ENCODE results near the gene UBASH3A.

The UBASH3A gene

DNA sequence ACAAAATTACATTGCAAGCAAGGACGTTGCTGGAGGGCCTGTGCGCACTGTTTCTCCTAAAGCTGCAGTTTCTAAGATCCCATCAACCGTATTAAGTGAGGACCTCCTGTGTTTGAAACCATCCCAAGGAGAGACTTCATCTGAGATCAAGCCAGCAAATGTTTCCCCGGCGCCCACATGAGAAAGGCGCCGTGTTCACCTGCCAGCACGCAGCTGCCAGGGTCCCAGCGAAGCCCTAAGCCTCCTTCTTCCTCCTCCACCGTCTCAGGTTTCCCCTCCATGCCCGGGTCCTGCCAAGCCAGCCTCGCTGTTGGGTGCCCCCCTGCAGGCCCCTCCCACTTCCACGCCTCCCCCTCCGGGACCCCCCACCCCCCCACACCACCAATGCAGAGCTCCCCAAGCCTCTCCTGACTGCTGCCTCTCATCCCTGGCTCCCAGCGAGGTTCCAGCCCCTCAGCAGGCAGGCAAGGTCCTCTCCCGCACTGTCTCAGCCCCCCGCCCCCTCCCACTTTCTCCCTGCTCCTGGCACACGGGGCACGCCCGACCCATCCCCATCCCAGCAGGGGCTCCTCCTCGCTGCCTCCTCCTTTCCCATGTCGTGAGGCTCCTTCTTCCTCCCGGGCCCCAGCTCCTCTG is 28.7 kb upstream of the UBASH3A start:
- H3K9me3 ChIP-seq (ENCODE audit: control insufficient read depth, insufficient read depth, low read length) = no peaks in the 10 kb centered on the region
- H3K9ac ChIP-seq (ENCODE audit: low read depth, low read length) = no peak overlapping the region
- H3K4me1 ChIP-seq (ENCODE audit: control insufficient read depth, insufficient read depth, low read length) = no peaks in the 10 kb centered on the region
- H3K36me3 ChIP-seq (ENCODE audit: control insufficient read depth, insufficient read depth, low read length) = no peaks in the 10 kb centered on the region
- H3K27ac ChIP-seq (ENCODE audit: low read depth, low read length) = no peak overlapping the region
- no peak overlapping the region for H3K4me3 ChIP-seq (ENCODE audit: low read depth, low read length)
- H3K27me3 ChIP-seq (ENCODE audit: control insufficient read depth, insufficient read depth, low read length) = peaks cover 5% of the 10 kb centered on the region; the same call in 1 of the 2 replicates

DNA sequence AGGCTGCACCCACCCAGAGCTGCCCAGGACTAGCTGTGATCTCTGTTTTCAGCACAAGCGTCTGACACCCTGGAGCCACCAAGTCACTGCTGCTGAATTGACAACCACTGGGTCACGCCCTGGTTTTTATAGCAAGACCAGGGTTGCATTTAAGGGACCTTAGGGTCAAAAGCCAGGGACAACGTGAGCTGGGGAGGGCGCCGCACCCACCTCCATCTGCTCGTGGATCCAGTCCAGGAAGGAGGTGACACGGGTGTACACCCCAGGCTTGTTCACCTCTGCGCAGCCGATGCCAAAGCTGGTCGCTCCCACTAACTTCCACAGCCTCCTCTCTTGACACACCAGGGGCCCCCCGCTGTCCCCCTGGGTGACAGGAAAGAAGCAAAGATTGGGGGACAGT is 28.2 kb upstream of the UBASH3A start:
- Histone ChIP-seq H3K4me3 (ENCODE audit: low read depth, low read length) (no peak overlapping the region), H3K9ac (ENCODE audit: low read depth, low read length) (no peak overlapping the region), H3K4me1 (ENCODE audit: control insufficient read depth, insufficient read depth, low read length) (no peaks in the 10 kb centered on the region), H3K36me3 (ENCODE audit: control insufficient read depth, insufficient read depth, low read length) (no peaks in the 10 kb centered on the region), H3K27me3 (ENCODE audit: control insufficient read depth, insufficient read depth, low read length) (peaks cover 5% of the 10 kb centered on the region; the same call in 1 of the 2 replicates), H3K9me3 (ENCODE audit: control insufficient read depth, insufficient read depth, low read length) (no peaks in the 10 kb centered on the region), H3K27ac (ENCODE audit: low read depth, low read length) (no peak overlapping the region)

DNA sequence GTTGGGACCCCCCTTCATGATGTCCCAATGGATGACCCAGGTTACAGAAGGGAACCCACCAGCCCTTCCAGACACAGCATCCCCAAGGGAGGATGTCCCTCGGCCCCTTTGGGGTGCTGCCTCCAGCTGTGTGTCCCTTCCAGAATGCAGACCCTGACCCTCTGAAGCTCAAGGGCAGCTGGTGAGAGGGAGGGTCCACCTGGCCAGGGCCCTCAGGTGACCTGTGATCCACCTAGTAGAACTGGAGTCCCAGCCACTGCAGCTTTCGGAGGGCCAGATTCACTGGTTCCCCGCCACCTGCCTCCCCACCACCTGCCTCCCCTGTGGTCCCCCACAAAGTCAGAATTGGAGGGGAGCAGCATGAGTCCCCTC is 27.8 kb upstream of the UBASH3A start:
- Histone ChIP-seq H3K4me1 (ENCODE audit: control insufficient read depth, insufficient read depth, low read length) (no peaks in the 10 kb centered on the region), H3K9me3 (ENCODE audit: control insufficient read depth, insufficient read depth, low read length) (no peaks in the 10 kb centered on the region), H3K9ac (ENCODE audit: low read depth, low read length) (no peak overlapping the region), H3K27me3 (ENCODE audit: control insufficient read depth, insufficient read depth, low read length) (peaks cover 5% of the 10 kb centered on the region; the same call in 1 of the 2 replicates), H3K36me3 (ENCODE audit: control insufficient read depth, insufficient read depth, low read length) (no peaks in the 10 kb centered on the region), H3K4me3 (ENCODE audit: low read depth, low read length) (no peak overlapping the region), H3K27ac (ENCODE audit: low read depth, low read length) (no peak overlapping the region)

DNA sequence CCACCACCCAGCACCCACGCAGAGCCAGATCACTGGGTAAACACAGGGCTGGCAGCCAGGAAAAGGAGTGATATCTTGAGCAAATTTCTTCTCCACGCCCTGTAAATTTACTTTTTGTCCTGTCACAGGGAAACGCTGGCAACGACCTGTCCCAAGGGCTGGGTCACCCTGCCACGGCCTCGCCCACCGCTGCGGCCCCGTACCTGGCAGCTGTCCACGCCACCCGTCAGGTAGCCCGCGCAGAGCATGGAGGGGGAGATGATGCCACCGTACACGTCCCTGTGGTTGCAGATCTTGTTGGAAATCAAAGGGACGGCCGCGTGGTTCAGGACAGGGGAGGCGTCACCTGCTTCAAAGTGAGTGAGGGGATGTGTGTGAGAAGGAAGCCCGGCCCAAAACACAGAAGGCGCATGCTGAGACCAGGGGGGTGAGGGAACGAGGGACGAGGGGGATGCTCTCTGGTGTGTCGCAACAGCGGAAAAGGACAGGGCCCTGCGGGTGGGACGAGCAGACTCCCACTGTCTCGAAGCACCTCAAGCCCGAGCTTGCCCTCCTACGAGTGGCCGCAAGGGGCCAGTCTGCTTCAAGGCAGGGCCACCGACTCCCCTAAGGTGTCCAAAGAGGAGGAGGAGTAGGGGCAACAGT is 27.2 kb upstream of the UBASH3A start:
- Histone ChIP-seq H3K4me1 (ENCODE audit: control insufficient read depth, insufficient read depth, low read length) (no peaks in the 10 kb centered on the region), H3K36me3 (ENCODE audit: control insufficient read depth, insufficient read depth, low read length) (no peaks in the 10 kb centered on the region), H3K27ac (ENCODE audit: low read depth, low read length) (no peak overlapping the region), H3K9me3 (ENCODE audit: control insufficient read depth, insufficient read depth, low read length) (no peaks in the 10 kb centered on the region), H3K9ac (ENCODE audit: low read depth, low read length) (no peak overlapping the region), H3K27me3 (ENCODE audit: control insufficient read depth, insufficient read depth, low read length) (peaks cover 5% of the 10 kb centered on the region; the same call in 1 of the 2 replicates), H3K4me3 (ENCODE audit: low read depth, low read length) (no peak overlapping the region)

DNA sequence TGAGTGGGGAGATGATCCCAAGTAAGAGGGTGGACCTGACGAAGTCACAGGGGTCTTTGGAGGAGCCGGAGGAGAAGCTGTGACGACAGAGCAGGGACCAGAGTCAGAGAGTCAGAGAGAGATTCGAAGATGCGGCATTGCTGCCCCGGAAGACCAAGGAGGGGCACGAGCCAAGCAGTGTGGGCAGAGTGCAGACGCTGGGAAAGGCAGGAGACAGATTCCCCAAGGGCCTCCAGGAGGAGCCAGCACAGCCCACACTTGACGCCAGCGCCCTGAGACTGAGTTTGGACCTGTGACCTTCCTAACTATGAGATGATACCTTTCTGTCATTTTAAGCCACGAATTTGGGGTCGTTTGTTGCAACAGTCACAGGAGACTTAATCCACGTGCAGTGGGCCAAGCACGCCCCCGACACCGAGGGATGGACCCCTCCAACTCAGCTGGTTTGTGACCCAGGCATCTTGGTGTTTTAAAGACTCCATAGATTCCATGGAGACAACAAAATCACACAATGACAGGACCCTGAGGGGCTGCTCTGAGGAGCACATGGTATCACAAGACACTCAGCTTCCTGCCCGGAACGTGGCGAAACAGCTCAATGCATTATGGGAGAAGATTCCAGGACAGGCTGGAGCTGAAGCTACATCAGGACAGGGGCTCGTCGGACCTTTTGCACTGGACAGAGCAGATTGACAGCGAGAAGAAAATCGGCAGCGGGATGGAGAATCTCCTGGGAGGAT is 26.3 kb upstream of the UBASH3A start:
- no peaks in the 10 kb centered on the region for H3K36me3 ChIP-seq (ENCODE audit: control insufficient read depth, insufficient read depth, low read length)
- no peak overlapping the region for H3K9ac ChIP-seq (ENCODE audit: low read depth, low read length)
- no peak overlapping the region for H3K4me3 ChIP-seq (ENCODE audit: low read depth, low read length)
- H3K4me1 ChIP-seq (ENCODE audit: control insufficient read depth, insufficient read depth, low read length) = no peaks in the 10 kb centered on the region
- no peak overlapping the region for H3K27ac ChIP-seq (ENCODE audit: low read depth, low read length)
- peaks cover 5% of the 10 kb centered on the region; the same call in 1 of the 2 replicates for H3K27me3 ChIP-seq (ENCODE audit: control insufficient read depth, insufficient read depth, low read length)
- 0 out of 2 replicates have a peak, but pooled peaks cover 4% of the 10 kb centered on the region for H3K9me3 ChIP-seq (ENCODE audit: control insufficient read depth, insufficient read depth, low read length)

DNA sequence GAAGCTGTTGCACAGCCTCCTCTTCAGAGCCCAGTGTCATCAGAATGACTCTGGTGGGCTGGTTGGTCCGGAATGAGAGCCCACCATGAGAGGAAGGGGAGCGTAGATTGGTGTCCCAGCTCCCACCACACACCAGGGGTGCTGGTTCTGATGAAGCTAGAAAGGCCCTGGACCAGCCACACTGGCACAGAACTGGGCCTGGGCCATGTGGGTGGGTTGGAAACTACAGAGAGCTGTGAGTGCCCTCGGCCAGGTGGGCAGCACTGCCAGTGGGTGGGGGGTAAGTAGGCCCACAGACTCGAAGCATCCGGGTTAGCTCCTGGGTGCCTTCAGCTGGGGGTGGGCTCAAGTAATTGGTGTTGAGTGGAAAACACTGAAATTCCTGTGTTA is 25.8 kb upstream of the UBASH3A start:
- Histone ChIP-seq H3K4me3 (ENCODE audit: low read depth, low read length) (no peak overlapping the region), H3K9ac (ENCODE audit: low read depth, low read length) (no peak overlapping the region), H3K36me3 (ENCODE audit: control insufficient read depth, insufficient read depth, low read length) (no peaks in the 10 kb centered on the region), H3K27ac (ENCODE audit: low read depth, low read length) (no peak overlapping the region), H3K4me1 (ENCODE audit: control insufficient read depth, insufficient read depth, low read length) (no peaks in the 10 kb centered on the region), H3K9me3 (ENCODE audit: control insufficient read depth, insufficient read depth, low read length) (0 out of 2 replicates have a peak, but pooled peaks cover 4% of the 10 kb centered on the region), H3K27me3 (ENCODE audit: control insufficient read depth, insufficient read depth, low read length) (peaks cover 5% of the 10 kb centered on the region; the same call in 1 of the 2 replicates)

DNA sequence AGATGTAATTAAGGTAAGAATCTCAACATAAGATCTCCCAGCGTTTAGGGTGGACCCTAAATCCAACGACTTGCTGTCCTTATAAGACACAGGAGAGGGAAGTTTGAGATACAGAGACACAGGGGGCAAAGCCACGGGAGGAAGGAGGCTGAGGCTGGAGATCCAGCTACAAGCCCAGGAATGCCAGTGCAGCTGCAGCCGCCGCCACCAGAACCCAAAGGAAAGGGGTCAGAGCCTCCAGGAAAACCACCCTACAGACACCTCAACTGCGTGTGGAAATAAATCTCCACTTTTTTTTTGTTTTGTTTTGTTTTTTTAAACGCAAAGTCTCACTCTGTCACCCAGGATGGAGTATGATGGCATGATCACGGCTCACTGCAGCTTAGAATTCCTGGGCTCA is 25.3 kb upstream of the UBASH3A start:
- Histone ChIP-seq H3K4me1 (ENCODE audit: control insufficient read depth, insufficient read depth, low read length) (no peaks in the 10 kb centered on the region), H3K9me3 (ENCODE audit: control insufficient read depth, insufficient read depth, low read length) (0 out of 2 replicates have a peak, but pooled peaks cover 4% of the 10 kb centered on the region), H3K27me3 (ENCODE audit: control insufficient read depth, insufficient read depth, low read length) (peaks cover 5% of the 10 kb centered on the region; the same call in 1 of the 2 replicates), H3K27ac (ENCODE audit: low read depth, low read length) (no peak overlapping the region), H3K36me3 (ENCODE audit: control insufficient read depth, insufficient read depth, low read length) (no peaks in the 10 kb centered on the region), H3K9ac (ENCODE audit: low read depth, low read length) (no peak overlapping the region), H3K4me3 (ENCODE audit: low read depth, low read length) (no peak overlapping the region)

DNA sequence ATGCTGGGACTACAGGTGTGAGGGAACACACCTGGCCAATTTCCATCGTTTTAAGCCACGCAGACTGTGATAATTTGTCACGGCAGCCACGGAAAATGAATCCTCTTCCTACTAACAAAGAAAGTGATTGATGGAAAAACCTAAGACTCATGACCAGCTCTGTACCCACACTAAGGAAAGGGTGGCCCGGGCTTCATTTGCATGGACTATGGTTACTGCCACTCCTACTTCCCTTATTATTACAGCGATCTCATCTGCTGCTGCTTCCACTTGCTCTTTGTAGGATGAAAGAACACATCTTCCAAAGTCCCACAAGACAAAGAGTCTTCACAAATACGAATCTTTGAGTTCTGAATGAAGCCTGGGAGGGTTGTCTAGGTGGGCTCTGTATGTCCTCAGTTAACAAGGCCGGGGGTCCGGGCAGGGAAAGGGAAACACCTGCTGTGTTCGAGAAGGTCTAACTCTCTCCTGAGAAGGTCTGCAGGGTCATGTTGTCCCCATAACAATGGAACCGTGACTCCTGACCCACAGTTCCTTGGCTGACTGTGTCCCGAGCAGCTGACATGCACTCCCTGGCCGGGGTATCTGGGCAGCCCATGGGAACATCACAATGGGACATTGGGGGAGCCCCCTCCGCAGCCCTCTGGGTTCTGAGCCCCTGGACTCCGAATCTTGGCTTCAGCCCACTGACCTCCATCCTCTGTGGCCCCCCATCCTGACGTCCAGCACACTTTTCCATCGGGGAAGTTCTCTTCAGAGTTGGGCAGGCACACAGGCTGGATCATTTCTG is 24.1 kb upstream of the UBASH3A start:
- H3K9me3 ChIP-seq (ENCODE audit: control insufficient read depth, insufficient read depth, low read length) = 0 out of 2 replicates have a peak, but pooled peaks cover 4% of the 10 kb centered on the region
- peaks cover under 1% of the 10 kb centered on the region; the same call in 1 of the 2 replicates for H3K27me3 ChIP-seq (ENCODE audit: control insufficient read depth, insufficient read depth, low read length)
- no peaks in the 10 kb centered on the region for H3K4me1 ChIP-seq (ENCODE audit: control insufficient read depth, insufficient read depth, low read length)
- no peaks in the 10 kb centered on the region for H3K36me3 ChIP-seq (ENCODE audit: control insufficient read depth, insufficient read depth, low read length)
- H3K27ac ChIP-seq (ENCODE audit: low read depth, low read length) = no peak overlapping the region
- H3K4me3 ChIP-seq (ENCODE audit: low read depth, low read length) = no peak overlapping the region
- no peak overlapping the region for H3K9ac ChIP-seq (ENCODE audit: low read depth, low read length)

DNA sequence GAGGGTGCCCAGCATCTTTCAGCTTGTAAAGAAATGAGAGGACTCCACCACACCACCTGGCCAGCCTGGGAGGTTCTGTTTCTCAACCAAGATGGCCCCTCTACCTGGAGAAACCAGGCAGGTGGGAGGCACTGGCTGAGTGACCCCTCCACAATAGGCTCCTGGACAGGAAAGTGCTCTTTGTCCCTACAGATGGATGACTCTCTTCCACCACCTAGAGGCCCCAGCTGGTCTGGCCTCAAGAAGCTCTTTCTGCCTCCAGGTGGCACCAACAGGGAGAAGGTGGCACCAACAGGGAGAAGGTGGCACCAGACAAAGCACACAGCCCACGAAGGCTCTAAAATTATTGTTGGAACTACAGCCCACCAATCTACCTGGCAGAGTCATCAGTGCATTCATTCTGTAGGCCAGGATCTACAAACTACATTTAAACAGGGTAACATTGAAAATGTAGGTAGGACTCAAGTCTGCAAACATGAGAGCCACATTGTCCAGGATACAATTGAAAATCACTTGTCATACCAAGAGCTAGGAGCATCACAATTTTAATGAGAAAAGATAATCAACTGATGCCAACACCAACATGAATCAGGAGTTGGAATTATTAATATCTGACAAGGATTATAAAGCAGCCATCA is 22.2 kb upstream of the UBASH3A start:
- Histone ChIP-seq H3K4me1 (ENCODE audit: control insufficient read depth, insufficient read depth, low read length) (no peaks in the 10 kb centered on the region), H3K9me3 (ENCODE audit: control insufficient read depth, insufficient read depth, low read length) (0 out of 2 replicates have a peak, but pooled peaks cover 4% of the 10 kb centered on the region), H3K9ac (ENCODE audit: low read depth, low read length) (no peak overlapping the region), H3K27ac (ENCODE audit: low read depth, low read length) (no peak overlapping the region), H3K36me3 (ENCODE audit: control insufficient read depth, insufficient read depth, low read length) (no peaks in the 10 kb centered on the region), H3K27me3 (ENCODE audit: control insufficient read depth, insufficient read depth, low read length) (no peaks in the 10 kb centered on the region), H3K4me3 (ENCODE audit: low read depth, low read length) (no peak overlapping the region)

DNA sequence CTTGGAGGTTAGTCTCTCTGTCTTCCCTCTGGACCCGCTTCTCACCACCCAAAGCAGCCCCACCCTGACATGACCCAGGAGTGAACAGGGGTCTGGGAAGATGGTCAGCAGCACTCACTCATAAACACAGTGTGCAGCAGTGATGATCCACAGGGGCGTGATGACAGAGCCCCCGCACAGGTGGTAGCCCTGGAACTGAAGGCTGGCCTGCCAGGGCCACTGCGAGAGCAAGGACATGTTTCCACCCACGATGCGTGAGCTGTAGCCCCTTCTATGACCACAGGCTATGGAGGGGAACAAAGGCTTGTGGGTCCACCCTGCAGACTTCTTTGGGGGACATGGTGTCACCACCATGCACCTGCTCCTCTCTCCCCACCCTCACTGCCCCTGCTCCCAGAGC is 20.8 kb upstream of the UBASH3A start:
- no peaks in the 10 kb centered on the region for H3K27me3 ChIP-seq (ENCODE audit: control insufficient read depth, insufficient read depth, low read length)
- H3K9me3 ChIP-seq (ENCODE audit: control insufficient read depth, insufficient read depth, low read length) = 0 out of 2 replicates have a peak, but pooled peaks cover 4% of the 10 kb centered on the region
- H3K4me3 ChIP-seq (ENCODE audit: low read depth, low read length) = no peak overlapping the region
- H3K4me1 ChIP-seq (ENCODE audit: control insufficient read depth, insufficient read depth, low read length) = no peaks in the 10 kb centered on the region
- no peak overlapping the region for H3K9ac ChIP-seq (ENCODE audit: low read depth, low read length)
- H3K27ac ChIP-seq (ENCODE audit: low read depth, low read length) = no peak overlapping the region
- no peaks in the 10 kb centered on the region for H3K36me3 ChIP-seq (ENCODE audit: control insufficient read depth, insufficient read depth, low read length)

Measured in HUES48 (cell line).